Measurements from ENCODE around the gene COX7A2L.

Gene COX7A2L

GRCh38 chr2:42329736-42330135 lies 31.3 kb downstream of the COX7A2L start:
- H3K4me2 ChIP-seq (ENCODE audit: low read length): no peak overlapping the region
- H3K9me2 ChIP-seq (ENCODE audit: low read depth, low read length): no peaks in the 10 kb centered on the region
- H2AFZ ChIP-seq (ENCODE audit: low read length): no peak overlapping the region
- H3K27ac ChIP-seq (ENCODE audit: low read depth, low read length, poor library complexity, severe bottlenecking): no peak overlapping the region
- TF ChIP-seq CTCF (IDR thresholded peaks at IDR 0.05; ENCODE audit: low read length) (no peak), EZH2 (IDR thresholded peaks at IDR 0.05; ENCODE audit: borderline replicate concordance, low read length) (no peak)
- H3K4me1 ChIP-seq (ENCODE audit: insufficient read depth, low read length, severe bottlenecking): no peaks in the 10 kb centered on the region
- no peak overlapping the region for H3K4me3 ChIP-seq (ENCODE audit: low read depth, low read length, poor library complexity, severe bottlenecking)
- no peaks in the 10 kb centered on the region for H4K20me1 ChIP-seq (ENCODE audit: insufficient read depth, low read length)
- H3K79me2 ChIP-seq (ENCODE audit: insufficient read depth, low read length): no peaks in the 10 kb centered on the region
- peaks cover 45% of the 10 kb centered on the region; the same call in 1 of the 2 replicates for H3K36me3 ChIP-seq (ENCODE audit: insufficient read depth, low read length)
- no peaks in the 10 kb centered on the region for H3K27me3 ChIP-seq (ENCODE audit: insufficient read depth, low read length)
- H3F3A ChIP-seq (ENCODE audit: insufficient read depth, low read length): no peaks in the 10 kb centered on the region
- no peak overlapping the region for H3K9ac ChIP-seq (ENCODE audit: low read length)
- no peaks in the 10 kb centered on the region for H3K9me3 ChIP-seq (ENCODE audit: low read length)

GRCh38 chr2:42328923-42329322 lies 32.1 kb downstream of the COX7A2L start:
- Histone ChIP-seq H2AFZ (ENCODE audit: low read length) (no peak overlapping the region), H3F3A (ENCODE audit: insufficient read depth, low read length) (no peaks in the 10 kb centered on the region), H3K27me3 (ENCODE audit: insufficient read depth, low read length) (no peaks in the 10 kb centered on the region), H3K4me1 (ENCODE audit: insufficient read depth, low read length, severe bottlenecking) (no peaks in the 10 kb centered on the region), H3K36me3 (ENCODE audit: insufficient read depth, low read length) (peaks cover 45% of the 10 kb centered on the region; the same call in 1 of the 2 replicates), H3K79me2 (ENCODE audit: insufficient read depth, low read length) (no peaks in the 10 kb centered on the region), H3K4me3 (ENCODE audit: low read depth, low read length, poor library complexity, severe bottlenecking) (no peak overlapping the region), H3K27ac (ENCODE audit: low read depth, low read length, poor library complexity, severe bottlenecking) (no peak overlapping the region), H3K9ac (ENCODE audit: low read length) (no peak overlapping the region), H3K9me3 (ENCODE audit: low read length) (no peaks in the 10 kb centered on the region), H4K20me1 (ENCODE audit: insufficient read depth, low read length) (no peaks in the 10 kb centered on the region), H3K9me2 (ENCODE audit: low read depth, low read length) (no peaks in the 10 kb centered on the region), H3K4me2 (ENCODE audit: low read length) (no peak overlapping the region)
- TF ChIP-seq CTCF (IDR thresholded peaks at IDR 0.05; ENCODE audit: low read length) (no peak), EZH2 (IDR thresholded peaks at IDR 0.05; ENCODE audit: borderline replicate concordance, low read length) (no peak)

GRCh38 chr2:42328148-42328833 lies 32.7 kb downstream of the COX7A2L start:
- no peak for TF ChIP-seq EZH2 (IDR thresholded peaks at IDR 0.05; ENCODE audit: borderline replicate concordance, low read length)
- TF ChIP-seq CTCF (IDR thresholded peaks at IDR 0.05; ENCODE audit: low read length): peak; percentile 74
- H4K20me1 ChIP-seq (ENCODE audit: insufficient read depth, low read length): no peaks in the 10 kb centered on the region
- peaks cover 40% of the 10 kb centered on the region; the same call in 1 of the 2 replicates for H3K36me3 ChIP-seq (ENCODE audit: insufficient read depth, low read length)

More at GRCh38 chr2:42328148-42328833, 32.7 kb downstream of the COX7A2L start:
- H3K9ac ChIP-seq (ENCODE audit: low read length): no peak overlapping the region
- H3K4me1 ChIP-seq (ENCODE audit: insufficient read depth, low read length, severe bottlenecking): no peaks in the 10 kb centered on the region
- no peaks in the 10 kb centered on the region for H3F3A ChIP-seq (ENCODE audit: insufficient read depth, low read length)
- H2AFZ ChIP-seq (ENCODE audit: low read length): no peak overlapping the region
- H3K27me3 ChIP-seq (ENCODE audit: insufficient read depth, low read length): no peaks in the 10 kb centered on the region
- no peaks in the 10 kb centered on the region for H3K79me2 ChIP-seq (ENCODE audit: insufficient read depth, low read length)
- no peaks in the 10 kb centered on the region for H3K9me2 ChIP-seq (ENCODE audit: low read depth, low read length)
- H3K4me3 ChIP-seq (ENCODE audit: low read depth, low read length, poor library complexity, severe bottlenecking): no peak overlapping the region
- H3K9me3 ChIP-seq (ENCODE audit: low read length): no peaks in the 10 kb centered on the region
- H3K4me2 ChIP-seq (ENCODE audit: low read length): no peak overlapping the region
- no peak overlapping the region for H3K27ac ChIP-seq (ENCODE audit: low read depth, low read length, poor library complexity, severe bottlenecking)
